ENCODE results near the gene MYLK. TPM values are rescaled to one million over a fixed set of nuclear protein-coding genes. Genes with fewer than 3 reads are reported as not detected.
A peak's percentile ranks its signal among the peaks of the same experiment; 100 is the strongest.
"Not testable (repeated sequence)": the region's sequence is repeated elsewhere in the genome, so short reads cannot be mapped to it uniquely, and the experiment has no call there.

The MYLK gene
- polyA plus RNA-seq, 6 donors from 2014 or later, result 0.93 to 5.7 (median 2.1) TPM

DNA sequence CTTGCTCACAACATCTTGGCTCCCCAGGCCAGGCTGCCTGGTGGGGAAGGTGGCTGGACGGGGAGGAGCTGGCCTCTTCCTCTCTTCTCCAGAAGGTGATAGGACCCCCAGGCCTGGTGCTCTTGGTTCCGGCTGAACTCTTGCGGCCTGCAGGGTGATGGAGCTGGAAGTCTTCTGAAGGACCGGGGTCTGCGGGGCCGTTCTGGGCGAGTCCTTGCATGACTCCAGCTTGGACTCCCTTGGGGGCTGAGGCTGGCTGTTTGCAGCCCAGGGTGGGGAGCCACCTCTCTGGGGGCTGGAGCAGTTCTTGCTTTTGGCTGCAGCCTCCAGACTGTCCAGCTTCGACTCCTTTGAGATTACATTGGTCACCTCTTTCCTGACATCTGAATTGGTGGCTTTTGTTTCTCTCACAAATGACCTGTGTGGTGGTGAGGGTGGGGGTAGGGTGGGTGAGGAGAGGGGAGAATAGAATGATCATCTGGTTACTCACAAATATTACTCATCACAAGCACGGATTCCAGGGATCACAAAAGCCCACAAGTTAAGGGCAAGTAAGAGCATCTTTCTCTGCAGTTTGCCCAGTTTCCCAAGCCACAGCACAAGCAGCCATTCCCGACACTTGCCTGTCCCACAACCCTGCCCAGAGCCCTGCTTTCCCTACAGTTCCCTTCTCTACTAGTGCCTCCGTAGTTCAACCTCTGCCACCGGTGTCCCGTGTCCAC lies 150.2 kb downstream of the MYLK start:
- Mint-ChIP-seq H3K9me3 (no peaks in the 10 kb centered on the region), H3K4me1 (no peaks in the 10 kb centered on the region), H3K4me3 (no peak overlapping the region), H3K27ac (peak overlapping the region in 1 of 6 donors; percentile 27), H3K27me3 (no peaks in the 10 kb centered on the region), H3K36me3 (no peaks in the 10 kb centered on the region)
- DNase-seq (no peak), ATAC-seq (ENCODE audit: low read depth in 2 of 2) (no peak)

DNA sequence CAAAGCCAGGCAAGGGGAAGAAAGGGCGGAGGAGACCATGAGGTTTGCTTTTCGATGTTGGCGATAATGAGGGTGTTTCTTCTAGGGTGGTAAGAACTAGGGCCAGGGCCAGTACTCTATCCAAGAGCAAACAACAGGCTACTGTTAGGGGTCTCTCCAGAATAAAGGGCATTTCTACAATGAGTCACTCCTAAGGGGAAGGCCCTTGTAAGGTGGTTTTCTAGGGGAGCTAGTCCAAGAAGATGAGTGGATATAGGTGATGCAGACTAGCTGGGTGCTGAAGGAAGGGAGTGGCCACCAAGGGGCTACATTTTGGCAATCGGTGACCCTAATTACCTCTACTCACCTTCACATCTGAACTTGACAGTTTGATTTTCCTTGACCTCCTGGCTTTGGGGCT lies 150.8 kb downstream of the MYLK start:
- Mint-ChIP-seq H3K27me3 (no peaks in the 10 kb centered on the region), H3K36me3 (no peaks in the 10 kb centered on the region), H3K9me3 (no peaks in the 10 kb centered on the region), H3K4me1 (no peaks in the 10 kb centered on the region), H3K27ac (peak overlapping the region in 1 of 6 donors; percentile 30), H3K4me3 (no peak overlapping the region)
- ATAC-seq (ENCODE audit: low read depth in 2 of 2), result no peak
- no peak for DNase-seq

DNA sequence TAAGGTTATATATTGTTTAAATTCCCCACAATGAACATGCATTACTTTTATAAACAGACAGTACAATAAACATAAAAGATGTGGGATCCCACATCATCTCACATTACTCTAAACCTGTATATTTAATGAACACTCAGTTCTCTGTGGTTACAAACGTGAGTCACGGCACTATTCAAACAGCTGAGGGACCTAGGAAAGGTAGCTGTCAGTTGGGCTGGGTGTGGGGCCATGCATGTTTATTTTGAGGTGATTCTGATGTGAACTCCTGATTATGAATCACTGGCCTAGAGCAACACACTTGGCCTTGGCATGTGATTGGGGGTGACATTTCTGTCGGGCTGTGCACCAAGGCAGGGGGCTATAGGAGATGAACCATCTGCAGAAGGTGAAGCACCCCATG lies 151.7 kb downstream of the MYLK start:
- no peak for ATAC-seq (ENCODE audit: low read depth in 2 of 2)
- Mint-ChIP-seq H3K27me3 (no peaks in the 10 kb centered on the region), H3K4me1 (no peaks in the 10 kb centered on the region), H3K9me3 (no peaks in the 10 kb centered on the region), H3K36me3 (no peaks in the 10 kb centered on the region), H3K27ac (no peak overlapping the region), H3K4me3 (no peak overlapping the region)
- no peak for DNase-seq

DNA sequence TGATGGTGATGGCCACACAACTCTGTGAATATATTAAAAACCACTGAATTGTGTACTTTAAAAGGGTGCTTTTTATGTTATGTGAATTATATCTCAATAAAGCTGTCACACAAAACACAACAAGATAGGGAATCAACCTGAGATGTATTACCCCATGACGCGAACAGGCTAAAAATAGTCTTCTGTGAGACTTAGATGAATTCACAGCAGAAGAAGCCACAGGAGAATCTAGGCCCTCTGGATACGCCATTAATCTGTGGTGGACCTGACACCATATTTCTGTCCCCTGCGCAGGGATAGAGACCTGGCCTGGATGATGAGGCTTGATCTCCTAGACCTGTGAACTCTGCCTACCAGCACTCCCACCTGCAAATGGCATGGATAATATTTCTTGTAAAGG lies 153.3 kb downstream of the MYLK start:
- DNase-seq (no peak), ATAC-seq (ENCODE audit: low read depth in 2 of 2) (no peak)
- Mint-ChIP-seq H3K4me1 (no peaks in the 10 kb centered on the region), H3K9me3 (no peaks in the 10 kb centered on the region), H3K36me3 (no peaks in the 10 kb centered on the region), H3K4me3 (no peak overlapping the region), H3K27ac (no peak overlapping the region), H3K27me3 (peaks cover 0 to 8% (median 0%) of the 10 kb centered on the region in 3 donors)

DNA sequence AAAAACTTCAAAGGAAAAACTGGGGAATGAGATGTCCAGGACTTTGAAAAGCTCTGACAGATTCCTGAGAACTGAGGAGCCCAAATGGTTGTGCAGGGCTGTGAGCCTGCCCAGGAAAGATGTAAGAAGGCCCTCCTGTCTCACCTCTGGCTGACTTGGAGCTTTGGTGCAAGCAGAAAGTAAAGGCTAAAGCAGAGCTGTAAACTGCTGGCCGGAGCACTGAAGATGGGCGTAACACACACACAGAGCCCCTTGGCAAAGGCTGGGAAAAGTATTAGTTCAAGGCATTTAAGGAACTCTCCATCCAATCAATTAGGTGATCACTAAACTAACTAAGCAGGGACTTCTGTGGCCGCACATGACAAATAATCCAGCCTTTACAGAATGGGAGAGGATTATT lies 155.1 kb downstream of the MYLK start:
- Mint-ChIP-seq H3K9me3 (no peaks in the 10 kb centered on the region), H3K27ac (no peak overlapping the region), H3K36me3 (no peaks in the 10 kb centered on the region), H3K4me1 (no peaks in the 10 kb centered on the region), H3K4me3 (no peak overlapping the region), H3K27me3 (peaks cover 0 to 8% (median 0%) of the 10 kb centered on the region in 3 donors)
- ATAC-seq (ENCODE audit: low read depth in 2 of 2), result no peak
- DNase-seq, result no peak

DNA sequence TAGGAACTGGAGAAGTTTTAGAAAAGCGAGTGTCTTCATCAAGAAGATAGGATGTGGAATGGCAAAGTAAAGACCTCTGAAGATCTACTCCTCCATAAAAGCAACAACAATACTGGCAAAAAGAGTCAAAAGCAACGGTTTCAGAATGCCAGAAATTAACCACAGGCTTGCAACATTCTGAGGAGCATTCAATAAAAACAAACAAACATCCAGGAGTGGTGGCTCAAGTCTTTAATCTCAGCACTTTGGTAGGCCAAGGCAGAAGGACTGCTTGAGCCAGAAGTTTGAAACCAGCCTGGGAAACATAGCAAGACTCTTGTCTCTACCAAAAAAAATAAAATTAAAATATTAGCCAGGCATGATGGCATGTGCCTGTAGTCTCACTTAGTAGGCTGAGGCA lies 156.1 kb downstream of the MYLK start:
- no peak for DNase-seq
- no peak overlapping the region for H3K4me3 Mint-ChIP-seq
- no peak overlapping the region for H3K27ac Mint-ChIP-seq

DNA sequence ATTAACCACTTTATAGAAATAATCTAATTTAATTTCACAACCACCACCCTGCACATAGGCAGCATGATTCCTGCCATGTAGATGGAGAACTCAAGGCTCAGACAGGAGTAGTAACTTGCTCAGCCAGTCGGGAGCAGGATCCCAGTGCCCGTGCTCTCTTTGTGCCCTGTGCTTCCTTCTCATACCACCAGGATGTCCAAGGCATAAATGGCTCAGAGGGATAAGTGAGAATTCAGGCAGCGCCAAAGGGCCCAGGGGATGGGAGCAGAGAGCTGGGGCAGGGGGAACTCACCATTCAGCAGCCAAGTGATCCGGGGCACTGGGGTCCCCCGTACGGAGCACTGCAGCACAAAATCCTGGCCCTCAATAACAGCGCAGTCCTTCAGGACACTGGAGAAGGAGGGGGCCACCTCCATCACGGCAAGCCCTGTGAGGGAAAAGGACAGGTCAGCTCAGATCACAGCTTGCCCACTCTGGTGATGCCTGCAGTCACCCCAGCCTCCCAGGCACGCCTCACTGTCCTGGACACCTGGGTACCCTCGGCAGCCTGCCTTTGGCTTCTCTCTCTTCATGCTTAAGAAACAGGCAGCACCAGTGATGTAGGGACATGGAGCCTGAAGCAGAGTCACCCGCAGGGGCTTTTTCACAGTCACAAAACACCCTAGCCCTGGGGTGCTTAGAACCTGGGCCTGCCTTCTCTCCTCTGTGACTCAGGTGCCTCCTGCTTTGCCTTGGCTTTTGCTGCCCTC lies 158.3 kb downstream of the MYLK start:
- no peak for DNase-seq
- Mint-ChIP-seq H3K27ac (no peak overlapping the region), H3K4me3 (no peak overlapping the region), H3K9me3 (no peaks in the 10 kb centered on the region), H3K27me3 (peaks cover 0 to 8% (median 0%) of the 10 kb centered on the region in 3 donors), H3K4me1 (peaks cover 0 to 5% (median 0%) of the 10 kb centered on the region in 3 donors), H3K36me3 (no peaks in the 10 kb centered on the region)
- ATAC-seq (ENCODE audit: low read depth in 2 of 2), result no peak

More for the DNA sequence above, 156.1 kb downstream of the MYLK start:
- peaks cover 0 to 8% (median 0%) of the 10 kb centered on the region in 3 donors for H3K27me3 Mint-ChIP-seq
- H3K36me3 Mint-ChIP-seq, result no peaks in the 10 kb centered on the region
- peaks cover 0 to 5% (median 0%) of the 10 kb centered on the region in 3 donors for H3K4me1 Mint-ChIP-seq
- no peak for ATAC-seq (ENCODE audit: low read depth in 2 of 2)
- no peaks in the 10 kb centered on the region for H3K9me3 Mint-ChIP-seq

DNA sequence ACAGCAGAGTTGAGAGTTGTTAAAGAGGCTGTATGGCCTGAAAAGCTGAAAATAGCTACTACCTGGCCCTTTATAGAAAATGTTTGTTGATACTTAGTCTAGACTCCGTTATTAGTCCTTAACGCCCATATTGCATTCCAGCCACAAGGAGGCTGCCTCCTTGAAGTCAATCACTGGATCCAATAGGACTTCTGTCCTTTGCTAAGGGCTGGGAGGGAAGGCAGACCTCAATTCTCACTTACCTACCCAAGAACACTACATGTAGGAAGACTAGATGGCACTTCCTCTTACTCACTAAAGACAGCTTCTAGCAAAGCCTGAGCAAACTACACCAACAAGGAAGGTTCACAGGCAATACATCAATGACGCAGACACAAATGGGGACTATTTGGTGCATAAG lies 159.8 kb downstream of the MYLK start:
- Mint-ChIP-seq H3K27ac (no peak overlapping the region), H3K4me1 (peaks cover 0 to 5% (median 0%) of the 10 kb centered on the region in 3 donors), H3K9me3 (no peaks in the 10 kb centered on the region), H3K36me3 (no peaks in the 10 kb centered on the region), H3K4me3 (no peak overlapping the region), H3K27me3 (peaks cover 0 to 8% (median 0%) of the 10 kb centered on the region in 3 donors)
- no peak for ATAC-seq (ENCODE audit: low read depth in 2 of 2)
- DNase-seq, result no peak

DNA sequence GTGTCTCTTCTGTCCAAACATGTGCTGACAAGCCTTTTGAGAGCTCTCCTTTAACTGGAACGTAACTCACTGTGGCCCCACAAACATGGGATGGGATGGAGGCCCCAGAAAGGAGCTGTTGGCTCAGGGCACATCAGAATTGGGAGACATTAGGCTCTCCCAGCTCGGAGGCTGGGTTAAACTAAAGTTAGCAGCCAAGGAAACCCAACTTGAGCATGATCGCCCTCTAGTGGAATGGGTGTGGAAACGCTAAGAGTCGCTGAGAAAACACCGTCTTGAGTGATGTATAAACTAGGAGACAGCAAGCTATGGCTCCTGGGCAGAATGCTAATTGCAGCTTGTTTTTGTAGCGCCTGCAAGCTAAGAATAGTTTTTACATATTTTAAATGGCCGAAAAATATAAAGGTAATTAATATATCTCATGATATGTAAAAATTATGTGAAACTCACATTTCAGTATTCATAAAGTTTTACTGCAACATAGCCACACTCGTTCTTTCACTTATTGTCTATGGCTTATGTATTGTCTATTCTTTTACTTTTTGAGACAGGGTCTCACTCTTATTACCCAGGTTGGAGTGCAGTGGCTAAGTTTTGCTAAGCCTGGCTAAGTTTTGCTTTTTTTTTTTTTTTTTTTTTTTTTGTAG lies 160.5 kb downstream of the MYLK start:
- ATAC-seq (ENCODE audit: low read depth in 2 of 2) (peak; percentile 37 to 66), DNase-seq (peak; percentile 28)
- no peak overlapping the region for H3K4me3 Mint-ChIP-seq
- H3K27me3 Mint-ChIP-seq, result peaks cover 0 to 8% (median 0%) of the 10 kb centered on the region in 3 donors
- H3K27ac Mint-ChIP-seq, result peak overlapping the region in 1 of 6 donors; percentile 64
- H3K4me1 Mint-ChIP-seq, result peaks cover 0 to 5% (median 4%) of the 10 kb centered on the region in 3 donors
- no peaks in the 10 kb centered on the region for H3K9me3 Mint-ChIP-seq
- H3K36me3 Mint-ChIP-seq, result no peaks in the 10 kb centered on the region

DNA sequence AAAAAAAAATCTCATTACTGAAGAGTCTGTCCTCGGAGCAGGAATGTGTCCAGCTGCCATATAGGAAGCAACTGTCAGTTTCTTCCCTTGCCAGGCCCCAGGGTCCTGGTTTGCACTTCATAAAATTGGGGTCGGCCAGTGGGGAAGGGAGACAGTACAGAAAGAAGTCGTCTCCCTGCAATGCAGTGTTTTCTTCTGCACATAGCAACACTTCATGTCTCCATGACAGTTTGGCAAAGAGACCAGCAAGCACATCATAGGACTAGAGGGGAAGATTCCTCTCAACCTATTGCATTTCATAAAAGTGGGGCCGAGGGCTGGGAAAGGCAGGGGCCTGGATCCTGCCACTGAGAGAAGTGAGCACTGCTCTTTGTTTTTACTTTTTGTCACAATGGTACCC lies 161.1 kb downstream of the MYLK start:
- DNase-seq (no peak), ATAC-seq (ENCODE audit: low read depth in 2 of 2) (no peak)
- Mint-ChIP-seq H3K4me1 (peaks cover 0 to 5% (median 4%) of the 10 kb centered on the region in 3 donors), H3K9me3 (no peaks in the 10 kb centered on the region), H3K4me3 (no peak overlapping the region), H3K27ac (peak overlapping the region in 1 of 6 donors; percentile 64), H3K27me3 (peaks cover 0 to 8% (median 0%) of the 10 kb centered on the region in 3 donors), H3K36me3 (no peaks in the 10 kb centered on the region)

DNA sequence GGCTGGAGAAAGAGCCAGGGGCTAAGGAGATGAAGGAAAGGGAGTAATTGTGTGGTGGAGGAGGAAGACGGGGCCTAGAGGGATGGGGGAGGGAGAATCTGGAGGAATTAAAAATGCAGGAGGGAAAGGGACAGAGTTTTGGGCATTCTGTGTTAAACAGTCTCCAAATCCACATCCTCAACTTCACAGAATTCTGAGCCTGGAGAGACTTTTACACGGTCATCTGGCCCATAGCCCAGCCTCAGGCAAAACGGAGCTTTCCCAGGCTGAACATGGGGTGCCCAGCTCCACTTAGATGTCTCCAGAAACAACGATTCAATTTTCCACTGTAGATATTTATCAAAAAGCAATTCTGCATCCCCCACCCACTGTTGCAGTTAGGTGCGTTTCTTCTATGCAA lies 161.7 kb downstream of the MYLK start:
- H3K9me3 Mint-ChIP-seq, result no peaks in the 10 kb centered on the region
- peaks cover 0 to 5% (median 4%) of the 10 kb centered on the region in 3 donors for H3K4me1 Mint-ChIP-seq
- H3K36me3 Mint-ChIP-seq, result no peaks in the 10 kb centered on the region
- no peak for ATAC-seq (ENCODE audit: low read depth in 2 of 2)
- peak overlapping the region in 1 of 8 donors; percentile 33 for H3K4me3 Mint-ChIP-seq
- no peak overlapping the region for H3K27ac Mint-ChIP-seq
- peaks cover 0 to 8% (median 0%) of the 10 kb centered on the region in 3 donors for H3K27me3 Mint-ChIP-seq
- no peak for DNase-seq

DNA sequence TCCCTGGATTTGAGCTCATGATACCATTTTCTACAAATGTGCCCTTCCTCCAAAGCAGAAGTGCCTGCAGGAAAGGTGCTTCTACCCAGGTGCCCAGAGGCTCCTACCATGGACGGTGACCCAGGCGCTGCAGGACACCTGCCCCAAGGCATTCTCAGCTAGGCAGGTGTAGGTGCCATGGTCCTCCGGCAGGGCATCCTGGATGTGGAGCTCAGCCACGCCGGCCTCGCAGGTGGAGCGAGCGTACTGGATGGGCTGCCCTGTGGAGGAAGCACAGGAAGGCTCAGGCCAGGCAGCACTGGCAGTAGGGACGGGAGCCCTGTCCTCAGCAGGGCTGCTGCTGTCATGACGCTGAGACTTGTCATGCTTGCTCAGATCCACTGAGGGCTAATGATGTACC lies 162.1 kb downstream of the MYLK start:
- Mint-ChIP-seq H3K27ac (no peak overlapping the region), H3K27me3 (peaks cover 0 to 8% (median 0%) of the 10 kb centered on the region in 3 donors), H3K4me1 (peaks cover 0 to 5% (median 4%) of the 10 kb centered on the region in 3 donors), H3K36me3 (no peaks in the 10 kb centered on the region), H3K4me3 (no peak overlapping the region), H3K9me3 (no peaks in the 10 kb centered on the region)
- no peak for DNase-seq
- no peak for ATAC-seq (ENCODE audit: low read depth in 2 of 2)

DNA sequence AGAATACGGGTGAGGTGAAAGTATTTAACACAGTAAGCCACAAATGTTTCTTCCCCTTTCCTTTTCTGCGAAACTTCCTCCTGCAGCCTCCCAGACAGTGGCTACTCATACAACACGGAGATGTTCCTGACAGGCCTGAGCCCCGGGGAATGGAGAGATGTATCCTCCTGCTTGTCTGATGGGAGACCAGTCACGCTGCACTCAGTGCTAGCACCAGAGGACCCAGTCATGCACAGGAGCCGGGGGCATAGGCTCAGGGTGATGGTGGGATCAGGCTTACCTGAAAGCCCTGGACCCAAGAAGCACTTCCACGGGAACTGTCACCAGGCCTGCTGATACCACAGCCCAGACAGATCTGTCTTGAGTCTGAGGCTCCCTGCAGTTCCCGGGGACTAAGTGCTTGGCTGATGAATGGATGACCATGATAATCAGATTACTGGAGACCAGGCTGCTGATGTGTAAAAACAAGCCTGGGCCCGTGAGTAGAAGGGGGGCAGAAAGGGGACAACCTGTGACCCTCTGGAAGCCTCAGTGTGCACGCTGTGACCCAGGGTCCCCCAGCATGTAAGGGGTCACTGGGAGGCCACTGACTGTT lies 162.9 kb downstream of the MYLK start:
- DNase-seq; H3K36me3 Mint-ChIP-seq; H3K4me1 Mint-ChIP-seq; ATAC-seq (ENCODE audit: low read depth in 2 of 2); H3K4me3 Mint-ChIP-seq; H3K9me3 Mint-ChIP-seq; H3K27me3 Mint-ChIP-seq: not testable (repeated sequence)
- peak overlapping the region in 1 of 6 donors; percentile 52 for H3K27ac Mint-ChIP-seq

All from naive B cell (primary cell).